IgD-negative memory B cell (primary cell): ENCODE data around the gene LPCAT4. TPM values are rescaled to one million over a fixed set of nuclear protein-coding genes. Genes with fewer than 3 reads are reported as not detected.

Experiments used
- H3K27ac Mint-ChIP-seq, 3 donors: one replicate each; pipeline ENCODE4 v1.8.0; 2020 to 2022; ENCODE audit warnings: mild to moderate bottlenecking in 3 of 3, mixed read lengths in 3 of 3, moderate library complexity in 1 of 3
- H3K27me3 Mint-ChIP-seq: one replicate; pipeline ENCODE4 v1.8.0; 2021; ENCODE audit warnings: mixed read lengths
- H3K36me3 Mint-ChIP-seq: one replicate; pipeline ENCODE4 v1.8.0; 2020; ENCODE audit warnings: mild to moderate bottlenecking, mixed read lengths
- H3K4me1 Mint-ChIP-seq, 3 donors: one replicate each; pipeline ENCODE4 v1.8.0; 2020 to 2022; ENCODE audit warnings: mixed read lengths in 3 of 3, mild to moderate bottlenecking in 1 of 3
- H3K4me3 Mint-ChIP-seq, 4 donors: one replicate each; pipeline ENCODE4 v1.8.0; 2020 to 2022; ENCODE audit warnings: mild to moderate bottlenecking in 4 of 4, mixed read lengths in 4 of 4, moderate library complexity in 3 of 4
- H3K9me3 Mint-ChIP-seq, 3 donors: one replicate each; pipeline ENCODE4 v1.8.0; 2020 to 2021; ENCODE audit warnings: mixed read lengths in 3 of 3, mild to moderate bottlenecking in 1 of 3
- polyA plus RNA-seq: library from polyadenylated mRNA; unstranded; fragments of 300-500 nt; fragmentation: Illumina TruSeq; gene quantifications from one replicate; pipeline ENCODE4 v1.2.3, GENCODE V29; 2021

LPCAT4 gene
- polyA plus RNA-seq, 1 donor from 2014 or later, result 8.5 TPM

DNA sequence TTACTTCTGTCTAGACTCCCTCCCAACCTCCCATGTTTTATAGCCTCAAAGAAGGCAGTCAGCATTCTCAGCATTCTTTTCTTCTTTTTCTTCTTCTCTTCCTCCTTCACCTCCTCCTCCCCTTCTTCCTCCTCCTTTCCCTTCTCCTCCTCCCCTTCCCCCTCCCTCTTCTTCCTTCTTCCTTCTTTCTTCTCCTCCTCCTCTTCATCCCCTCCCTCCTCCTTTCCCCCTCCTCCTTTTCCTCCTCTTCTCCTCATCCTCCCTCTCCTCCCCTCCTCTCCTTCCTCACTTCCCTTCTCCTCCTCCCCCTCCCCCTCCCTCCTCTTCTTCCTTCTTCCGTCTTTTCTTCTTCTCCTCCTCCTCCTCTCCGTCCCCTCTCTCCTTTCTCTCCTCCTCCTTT lies 3.6 kb upstream of the LPCAT4 start:
- H3K27ac Mint-ChIP-seq, result peak overlapping the region in 1 of 3 donors; percentile 68
- H3K36me3 Mint-ChIP-seq, result no peaks in the 10 kb centered on the region
- H3K27me3 Mint-ChIP-seq, result no peaks in the 10 kb centered on the region
- peaks cover 0 to 6% (median 1%) of the 10 kb centered on the region in 3 donors for H3K9me3 Mint-ChIP-seq
- peaks cover 18 to 20% (median 18%) of the 10 kb centered on the region in 3 donors for H3K4me1 Mint-ChIP-seq
- peak overlapping the region in 1 of 4 donors; percentile 70 for H3K4me3 Mint-ChIP-seq

DNA sequence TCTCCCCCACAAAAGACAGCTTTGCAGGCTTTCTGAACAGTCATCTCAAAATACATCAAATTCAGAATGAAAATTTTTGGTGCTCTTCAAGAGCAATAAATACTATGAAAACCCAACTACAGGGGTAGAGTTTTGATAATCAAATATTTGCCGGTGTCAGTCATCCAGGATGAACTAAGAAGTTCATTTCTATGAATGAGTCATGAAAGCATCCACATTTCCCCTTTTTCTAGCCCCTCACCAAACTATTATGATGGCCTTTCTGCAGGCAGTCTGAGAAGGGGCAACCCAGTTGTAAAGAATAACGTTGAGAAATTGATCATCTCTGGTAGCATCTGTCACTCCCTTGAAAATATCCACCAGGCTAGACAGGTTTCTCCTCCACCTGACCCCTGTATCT lies 3.1 kb upstream of the LPCAT4 start:
- peak overlapping the region in 1 of 4 donors; percentile 70 for H3K4me3 Mint-ChIP-seq
- H3K27me3 Mint-ChIP-seq, result no peaks in the 10 kb centered on the region
- peaks cover 0 to 6% (median 1%) of the 10 kb centered on the region in 3 donors for H3K9me3 Mint-ChIP-seq
- H3K4me1 Mint-ChIP-seq, result peaks cover 18 to 23% (median 23%) of the 10 kb centered on the region in 3 donors
- peak overlapping the region; percentile 32 to 81 (median 68) for H3K27ac Mint-ChIP-seq
- no peaks in the 10 kb centered on the region for H3K36me3 Mint-ChIP-seq

DNA sequence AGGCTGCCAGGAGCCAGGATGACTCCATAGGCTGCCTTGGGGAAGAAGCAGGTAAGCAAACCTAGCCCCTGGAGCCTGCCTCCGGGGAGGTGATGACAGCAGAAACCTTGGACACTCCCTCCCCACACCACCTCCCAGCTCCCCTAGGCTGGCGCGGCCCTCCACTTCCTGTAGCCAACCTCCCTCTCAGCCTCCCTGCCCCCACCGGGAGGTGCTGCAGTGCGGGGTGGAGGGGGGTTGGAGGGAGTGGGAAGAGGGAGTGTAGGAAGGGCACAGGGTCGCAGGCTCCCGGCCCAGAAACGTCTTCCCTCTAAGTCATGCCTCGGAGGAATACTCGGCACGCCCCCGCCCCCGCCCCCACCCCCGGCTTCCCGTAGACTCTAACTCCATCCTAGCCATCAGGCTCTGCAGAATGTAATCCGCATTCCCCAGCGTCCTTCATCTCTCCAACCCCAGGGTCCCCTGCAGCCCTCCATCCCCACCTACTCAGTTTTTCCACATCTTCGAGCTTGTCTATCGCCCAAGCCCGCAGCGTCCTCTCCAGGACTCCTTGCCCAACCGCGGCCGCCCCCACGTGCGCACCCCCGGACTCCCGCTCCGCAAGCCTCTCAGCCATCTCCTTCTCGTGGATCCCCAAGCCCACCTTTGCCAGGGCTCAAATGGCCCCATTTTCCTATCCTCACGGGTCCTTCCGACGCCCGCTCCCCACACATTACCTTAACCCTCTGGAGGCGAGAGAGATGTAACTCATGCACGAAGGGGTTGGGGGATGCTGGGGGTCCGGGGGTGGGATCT lies 528 bp downstream of the LPCAT4 start:
- Mint-ChIP-seq H3K36me3 (peaks cover 1% of the 10 kb centered on the region), H3K4me3 (peak overlapping the region; percentile 92 to 98 (median 96)), H3K27ac (peak overlapping the region; percentile 23 to 90 (median 87)), H3K27me3 (no peaks in the 10 kb centered on the region), H3K9me3 (peaks cover 0 to 2% (median 0%) of the 10 kb centered on the region in 3 donors), H3K4me1 (peaks cover 11 to 31% (median 27%) of the 10 kb centered on the region in 3 donors)

DNA sequence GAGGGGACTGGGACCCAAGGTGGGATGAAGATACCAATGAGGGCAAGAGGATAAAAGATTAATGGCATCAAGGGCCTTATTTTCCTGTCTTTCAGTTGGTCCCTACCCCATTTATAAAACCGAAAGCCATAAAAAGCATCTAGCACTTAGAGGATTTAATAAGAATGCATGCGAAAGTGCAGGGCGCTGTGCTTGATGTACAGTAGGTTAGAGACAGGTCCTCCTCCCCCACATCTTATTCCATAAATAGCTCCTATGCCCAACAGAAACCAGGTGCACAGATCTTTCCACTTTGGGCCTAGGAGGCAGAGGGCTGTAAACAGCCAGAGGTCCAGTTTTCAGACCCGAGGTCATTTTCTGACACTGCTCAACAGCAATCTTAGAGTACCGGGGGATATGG lies 1.2 kb downstream of the LPCAT4 start:
- Mint-ChIP-seq H3K4me3 (peak overlapping the region; percentile 92 to 98 (median 96)), H3K27me3 (no peaks in the 10 kb centered on the region), H3K36me3 (peaks cover 1% of the 10 kb centered on the region), H3K27ac (peak overlapping the region in 2 of 3 donors; percentile 19 to 87), H3K4me1 (peaks cover 11 to 31% (median 27%) of the 10 kb centered on the region in 3 donors), H3K9me3 (no peaks in the 10 kb centered on the region)

DNA sequence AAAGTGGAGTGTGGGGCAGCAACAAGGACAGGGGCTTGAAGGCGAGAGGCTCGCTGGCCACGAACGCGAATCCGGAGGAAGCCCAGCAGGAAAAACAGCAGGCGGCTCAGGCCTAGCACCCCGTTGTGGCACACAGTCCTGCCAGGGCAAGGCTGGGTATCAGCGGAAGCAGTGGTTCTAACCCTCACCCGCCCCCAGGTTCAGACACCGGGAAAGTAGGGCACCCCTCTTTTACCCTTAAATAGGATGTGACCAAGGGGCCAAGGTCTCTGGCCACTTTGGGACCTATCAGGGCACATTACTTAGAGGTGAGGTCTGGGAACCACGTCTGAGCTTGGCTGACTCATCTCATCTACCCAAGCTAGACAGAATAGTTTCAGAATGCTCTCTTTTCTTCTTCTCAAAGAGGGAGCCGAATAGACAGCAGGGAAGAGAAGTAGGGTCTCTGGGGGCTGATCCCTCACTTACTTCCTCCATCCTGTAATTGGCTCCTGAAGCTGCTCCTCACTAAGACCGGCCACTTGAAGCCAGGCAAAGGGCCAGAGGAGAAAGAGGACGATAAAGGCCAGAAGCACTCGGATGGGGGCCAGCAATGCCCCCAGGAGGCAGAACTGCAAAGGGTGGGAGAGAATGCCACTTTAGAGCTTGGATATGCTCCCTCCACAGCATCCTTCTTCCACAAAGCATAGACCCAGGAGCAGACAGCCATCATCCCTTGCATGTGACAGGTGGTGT lies 1.7 kb downstream of the LPCAT4 start:
- Mint-ChIP-seq H3K36me3 (peaks cover 1% of the 10 kb centered on the region), H3K4me1 (peaks cover 11 to 31% (median 27%) of the 10 kb centered on the region in 3 donors), H3K9me3 (no peaks in the 10 kb centered on the region), H3K27me3 (no peaks in the 10 kb centered on the region), H3K27ac (peak overlapping the region in 1 of 3 donors; percentile 50), H3K4me3 (peak overlapping the region; percentile 74 to 97 (median 90))

DNA sequence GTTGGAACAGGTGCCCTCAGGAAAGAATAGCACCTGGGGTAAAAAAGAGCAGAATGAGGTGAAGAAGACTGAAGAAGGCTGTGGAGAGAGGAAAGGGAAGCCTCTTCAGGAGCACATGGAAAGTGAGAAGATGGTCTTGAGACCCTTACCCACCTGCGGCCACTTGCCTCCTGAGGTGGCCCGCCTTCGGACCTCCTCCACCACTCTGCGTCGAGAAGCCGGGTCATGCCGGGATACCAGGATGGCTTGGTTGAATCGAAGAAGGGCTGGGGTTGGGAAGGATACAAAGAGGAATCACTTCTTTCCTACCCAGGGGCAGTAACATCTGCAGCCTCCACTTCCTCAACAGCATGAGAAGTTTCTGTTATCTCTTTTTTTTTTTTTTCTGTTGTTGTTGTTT lies 3.0 kb downstream of the LPCAT4 start:
- Mint-ChIP-seq H3K4me3 (peak overlapping the region in 1 of 4 donors; percentile 27), H3K27me3 (no peaks in the 10 kb centered on the region), H3K9me3 (no peaks in the 10 kb centered on the region), H3K27ac (peak overlapping the region in 2 of 3 donors; percentile 31 to 43), H3K4me1 (peaks cover 4 to 22% (median 22%) of the 10 kb centered on the region in 3 donors), H3K36me3 (peaks cover 3% of the 10 kb centered on the region)

DNA sequence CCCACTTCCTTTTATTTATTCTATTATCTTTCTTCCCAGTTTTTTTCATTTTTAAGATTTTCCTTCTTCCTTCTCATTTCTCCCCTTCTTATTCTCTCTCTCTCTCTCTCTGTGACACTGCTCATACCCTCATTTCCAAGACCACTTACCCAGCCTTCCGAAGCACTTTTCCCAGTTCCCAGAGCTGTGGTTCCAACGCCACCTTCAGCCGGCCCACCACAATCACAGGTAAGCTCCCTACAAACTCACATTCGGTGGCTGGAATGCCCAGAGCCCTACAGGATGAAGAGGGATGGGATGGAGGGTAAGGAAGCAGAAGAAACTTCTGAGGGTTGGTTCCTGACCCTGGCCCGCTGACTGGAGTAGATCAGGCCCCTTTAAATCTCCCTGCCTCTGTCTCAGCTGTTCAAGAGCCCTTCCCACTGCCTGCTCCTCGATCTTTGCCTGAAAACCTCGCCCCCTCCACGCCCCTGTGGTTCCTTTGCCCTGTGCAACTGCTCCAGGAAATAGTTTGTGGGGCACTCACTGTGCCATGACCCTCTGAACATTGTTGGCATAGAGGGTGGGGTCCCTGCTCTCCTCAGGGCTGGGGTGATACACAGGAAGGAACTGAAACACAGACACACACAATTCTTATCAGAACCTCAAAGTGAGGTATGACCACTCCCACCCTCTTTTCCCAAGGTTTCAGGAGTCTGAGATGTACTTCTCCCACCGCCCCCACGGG lies 4.8 kb downstream of the LPCAT4 start:
- H3K36me3 Mint-ChIP-seq, result peaks cover 4% of the 10 kb centered on the region
- no peaks in the 10 kb centered on the region for H3K27me3 Mint-ChIP-seq
- no peaks in the 10 kb centered on the region for H3K9me3 Mint-ChIP-seq
- H3K4me1 Mint-ChIP-seq, result peaks cover 0 to 18% (median 12%) of the 10 kb centered on the region in 3 donors
- H3K27ac Mint-ChIP-seq, result no peak overlapping the region
- peak overlapping the region in 1 of 4 donors; percentile 43 for H3K4me3 Mint-ChIP-seq

DNA sequence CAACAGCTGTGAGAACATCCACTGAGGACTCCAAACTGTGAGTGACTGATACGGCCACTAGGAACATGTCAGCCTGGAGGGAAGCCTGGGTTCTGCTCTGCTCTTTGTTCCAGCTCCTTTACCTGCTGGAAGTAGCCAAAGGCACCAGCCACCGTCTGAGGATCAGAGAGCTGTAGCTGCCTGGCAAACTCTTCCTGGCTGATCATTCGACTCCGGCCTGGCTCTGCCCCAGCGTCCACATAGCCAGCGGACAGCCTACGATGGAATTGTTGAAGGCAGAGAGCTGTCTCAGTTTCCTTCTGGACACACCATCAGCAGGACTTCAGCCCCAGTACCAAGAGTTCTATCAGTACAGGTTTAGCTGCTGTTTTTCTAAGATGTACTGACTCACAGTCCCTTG lies 5.7 kb downstream of the LPCAT4 start:
- Mint-ChIP-seq H3K9me3 (no peaks in the 10 kb centered on the region), H3K27ac (no peak overlapping the region), H3K27me3 (no peaks in the 10 kb centered on the region), H3K4me3 (peak overlapping the region in 1 of 4 donors; percentile 6), H3K36me3 (peaks cover 4% of the 10 kb centered on the region), H3K4me1 (peaks cover 0 to 18% (median 12%) of the 10 kb centered on the region in 3 donors)

DNA sequence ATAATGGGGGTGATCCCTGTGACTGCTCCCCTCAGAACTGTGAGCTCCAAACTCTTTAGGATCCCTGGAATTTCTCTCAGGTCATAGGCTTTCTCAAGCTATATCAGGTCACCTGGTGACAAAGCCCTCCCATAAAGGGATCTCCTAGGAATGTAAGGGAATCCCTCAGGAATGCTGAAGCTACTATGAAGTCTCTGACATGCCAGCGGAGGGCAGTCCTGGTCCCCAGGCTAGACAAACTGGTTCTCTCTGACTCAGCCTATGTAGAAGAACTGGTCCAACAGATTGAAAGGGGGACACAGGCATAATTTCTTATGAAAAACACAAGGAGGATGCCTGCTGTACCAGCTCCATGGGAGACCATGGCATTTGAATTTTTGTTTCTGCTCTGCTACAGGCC lies 6.7 kb downstream of the LPCAT4 start:
- Mint-ChIP-seq H3K9me3 (no peaks in the 10 kb centered on the region), H3K4me3 (peak overlapping the region in 2 of 4 donors; percentile 6 to 12), H3K27ac (no peak overlapping the region)

DNA sequence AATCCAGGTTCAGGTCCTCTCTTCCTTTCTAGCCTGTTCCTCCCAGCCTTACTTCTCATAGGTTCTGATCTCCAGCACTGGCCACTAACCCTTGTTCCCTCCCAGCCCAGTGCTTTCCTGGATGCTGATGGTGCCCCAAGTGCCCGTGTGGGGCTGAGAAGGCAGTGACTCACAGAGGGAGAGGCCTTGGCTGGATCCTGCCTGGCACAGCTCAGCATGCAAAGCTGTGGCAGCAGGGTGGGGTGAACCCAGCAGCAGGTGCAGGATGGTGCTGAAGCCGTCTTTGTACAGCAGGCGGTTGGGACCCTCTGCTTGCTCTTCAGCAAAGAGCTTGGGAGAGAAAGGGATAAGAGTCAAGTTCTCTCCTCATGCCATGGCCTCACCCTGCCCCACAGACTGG lies 7.6 kb downstream of the LPCAT4 start:
- Mint-ChIP-seq H3K4me3 (no peak overlapping the region), H3K36me3 (peaks cover 4% of the 10 kb centered on the region), H3K9me3 (no peaks in the 10 kb centered on the region), H3K27me3 (no peaks in the 10 kb centered on the region), H3K4me1 (peaks cover 0 to 5% (median 4%) of the 10 kb centered on the region in 3 donors), H3K27ac (no peak overlapping the region)

More for the DNA sequence above, 6.7 kb downstream of the LPCAT4 start:
- Mint-ChIP-seq H3K27me3 (no peaks in the 10 kb centered on the region), H3K4me1 (peaks cover 0 to 10% (median 5%) of the 10 kb centered on the region in 3 donors), H3K36me3 (peaks cover 4% of the 10 kb centered on the region)

DNA sequence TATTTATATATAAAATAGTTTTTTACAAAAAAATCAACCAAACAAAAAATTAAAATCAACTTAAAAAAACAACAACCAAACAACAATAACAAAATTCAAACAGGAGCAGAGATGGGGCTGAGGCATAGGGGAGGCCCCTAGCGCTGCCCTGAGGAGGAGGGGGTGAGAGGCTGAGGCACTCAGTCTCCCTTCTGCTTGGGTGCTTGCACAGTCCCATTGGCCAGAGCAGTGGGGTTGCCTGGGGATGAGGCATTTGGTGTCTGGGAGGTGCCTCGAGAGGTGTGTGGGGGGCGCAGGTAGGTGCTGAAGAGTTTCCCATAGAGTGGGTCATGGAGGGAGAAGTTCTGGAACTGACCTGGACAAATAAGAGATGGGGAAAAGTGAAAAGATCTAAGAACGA lies 8.0 kb downstream of the LPCAT4 start:
- Mint-ChIP-seq H3K27me3 (no peaks in the 10 kb centered on the region), H3K4me1 (peaks cover 0 to 5% (median 4%) of the 10 kb centered on the region in 3 donors), H3K27ac (no peak overlapping the region), H3K9me3 (no peaks in the 10 kb centered on the region), H3K4me3 (no peak overlapping the region), H3K36me3 (peaks cover 4% of the 10 kb centered on the region)

DNA sequence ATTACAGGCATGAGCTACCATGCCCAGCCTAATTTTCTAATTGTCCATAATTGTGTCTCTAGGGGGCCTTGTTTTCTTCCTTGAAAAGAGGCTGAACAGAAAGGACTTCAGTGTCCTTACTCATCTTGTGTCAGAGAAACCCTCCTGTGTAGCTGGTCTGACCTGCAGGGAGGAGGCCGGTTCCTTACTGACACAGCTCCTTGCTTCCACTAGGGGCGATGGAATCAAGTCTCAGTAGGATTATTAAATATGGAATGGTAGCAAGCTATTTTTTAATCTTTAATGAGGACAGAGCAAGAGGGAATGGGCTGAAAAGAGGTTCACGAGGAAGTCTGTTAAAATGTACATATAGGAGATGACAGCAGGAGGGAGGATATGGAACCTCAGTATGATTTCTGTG lies 8.6 kb downstream of the LPCAT4 start:
- peaks cover 0 to 5% (median 3%) of the 10 kb centered on the region in 3 donors for H3K4me1 Mint-ChIP-seq
- H3K4me3 Mint-ChIP-seq, result peak overlapping the region in 1 of 4 donors; percentile 32
- H3K27ac Mint-ChIP-seq, result no peak overlapping the region
- no peaks in the 10 kb centered on the region for H3K9me3 Mint-ChIP-seq
- H3K36me3 Mint-ChIP-seq, result peaks cover 3% of the 10 kb centered on the region
- H3K27me3 Mint-ChIP-seq, result no peaks in the 10 kb centered on the region

DNA sequence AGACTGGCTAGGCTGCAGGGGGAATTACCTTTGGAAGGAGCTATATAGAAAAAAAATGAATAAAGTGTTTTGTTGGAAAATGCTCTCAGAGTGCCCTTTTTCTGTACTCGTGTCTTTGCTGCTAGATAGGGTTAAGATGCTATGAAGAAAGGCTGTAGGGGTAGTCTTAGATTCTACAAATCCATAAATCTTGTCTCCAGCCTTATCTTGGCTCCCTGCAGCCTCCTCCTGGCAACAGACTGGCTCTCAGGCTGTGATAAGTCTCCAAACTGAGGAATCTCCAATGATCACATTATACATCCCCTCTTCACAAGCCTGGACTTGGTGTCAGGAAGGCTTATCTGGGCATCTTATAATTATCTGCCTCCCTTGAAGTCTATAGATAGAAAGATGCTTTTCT lies 9.3 kb downstream of the LPCAT4 start:
- Mint-ChIP-seq H3K9me3 (no peaks in the 10 kb centered on the region), H3K36me3 (peaks cover 3% of the 10 kb centered on the region), H3K4me1 (no peaks in the 10 kb centered on the region), H3K27me3 (no peaks in the 10 kb centered on the region), H3K27ac (no peak overlapping the region), H3K4me3 (no peak overlapping the region)

DNA sequence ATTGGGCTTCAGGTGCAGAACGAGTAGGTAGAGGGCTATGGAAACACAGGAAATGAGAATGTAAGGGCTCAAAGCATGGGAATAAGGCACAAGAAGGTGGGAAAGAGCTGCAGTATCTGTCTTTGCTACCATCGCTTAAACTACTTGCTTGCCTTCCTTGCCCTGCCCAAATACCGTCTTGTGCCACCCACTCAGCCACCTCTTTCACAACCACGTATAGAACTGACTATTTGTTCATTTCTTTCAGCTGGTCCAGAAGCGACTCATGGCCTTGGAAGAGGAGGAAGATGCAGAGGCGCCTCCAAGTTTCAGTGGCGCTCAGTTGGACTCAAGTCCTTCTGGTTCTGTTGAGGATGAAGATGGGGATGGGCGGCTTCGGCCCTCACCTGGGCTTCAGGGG lies 11.8 kb downstream of the LPCAT4 start:
- Mint-ChIP-seq H3K27me3 (no peaks in the 10 kb centered on the region), H3K4me1 (no peaks in the 10 kb centered on the region), H3K36me3 (peaks cover 3% of the 10 kb centered on the region), H3K4me3 (no peak overlapping the region), H3K27ac (no peak overlapping the region), H3K9me3 (no peaks in the 10 kb centered on the region)

DNA sequence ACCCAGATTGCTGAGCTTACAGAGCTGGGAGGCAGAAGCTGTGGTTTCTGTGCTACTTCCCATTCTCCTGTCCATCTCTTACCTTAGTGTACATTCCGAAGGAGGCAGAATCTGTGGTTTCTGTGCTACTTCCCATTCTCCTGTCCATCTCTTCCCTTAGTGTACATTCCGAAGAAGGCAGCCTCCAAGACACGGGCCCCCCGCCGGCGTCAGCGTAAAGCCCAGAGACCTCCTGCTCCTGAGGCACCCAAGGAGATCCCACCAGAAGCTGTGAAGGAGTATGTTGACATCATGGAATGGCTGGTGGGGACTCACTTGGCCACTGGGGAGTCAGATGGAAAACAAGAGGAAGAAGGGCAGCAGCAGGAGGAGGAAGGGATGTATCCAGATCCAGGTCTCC lies 12.7 kb downstream of the LPCAT4 start:
- H3K36me3 Mint-ChIP-seq, result peaks cover 2% of the 10 kb centered on the region
- H3K27ac Mint-ChIP-seq, result peak overlapping the region in 1 of 3 donors; percentile 47
- H3K9me3 Mint-ChIP-seq, result no peaks in the 10 kb centered on the region
- no peaks in the 10 kb centered on the region for H3K4me1 Mint-ChIP-seq
- H3K4me3 Mint-ChIP-seq, result no peak overlapping the region
- no peaks in the 10 kb centered on the region for H3K27me3 Mint-ChIP-seq
